ENCODE data around the gene RPLP2.

RPLP2 gene

DNA sequence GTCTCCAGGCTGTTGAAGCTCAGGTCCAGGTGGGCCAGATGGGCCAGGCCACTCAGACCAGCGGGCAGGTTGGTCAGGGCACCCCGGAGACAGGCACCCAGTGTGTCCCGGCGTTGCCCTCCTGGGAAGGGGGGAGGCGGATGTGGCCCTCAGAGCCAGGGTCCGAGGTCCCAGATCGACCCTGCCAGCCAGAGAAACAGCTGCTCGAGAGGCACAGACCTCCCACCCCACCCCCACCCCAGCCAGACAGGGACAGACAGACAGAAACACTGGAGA lies 6.4 kb upstream of the RPLP2 start:
- no peak overlapping the region for H3K27ac ChIP-seq
- TF ChIP-seq ZFX (IDR thresholded peaks at IDR 0.05), result no peak

DNA sequence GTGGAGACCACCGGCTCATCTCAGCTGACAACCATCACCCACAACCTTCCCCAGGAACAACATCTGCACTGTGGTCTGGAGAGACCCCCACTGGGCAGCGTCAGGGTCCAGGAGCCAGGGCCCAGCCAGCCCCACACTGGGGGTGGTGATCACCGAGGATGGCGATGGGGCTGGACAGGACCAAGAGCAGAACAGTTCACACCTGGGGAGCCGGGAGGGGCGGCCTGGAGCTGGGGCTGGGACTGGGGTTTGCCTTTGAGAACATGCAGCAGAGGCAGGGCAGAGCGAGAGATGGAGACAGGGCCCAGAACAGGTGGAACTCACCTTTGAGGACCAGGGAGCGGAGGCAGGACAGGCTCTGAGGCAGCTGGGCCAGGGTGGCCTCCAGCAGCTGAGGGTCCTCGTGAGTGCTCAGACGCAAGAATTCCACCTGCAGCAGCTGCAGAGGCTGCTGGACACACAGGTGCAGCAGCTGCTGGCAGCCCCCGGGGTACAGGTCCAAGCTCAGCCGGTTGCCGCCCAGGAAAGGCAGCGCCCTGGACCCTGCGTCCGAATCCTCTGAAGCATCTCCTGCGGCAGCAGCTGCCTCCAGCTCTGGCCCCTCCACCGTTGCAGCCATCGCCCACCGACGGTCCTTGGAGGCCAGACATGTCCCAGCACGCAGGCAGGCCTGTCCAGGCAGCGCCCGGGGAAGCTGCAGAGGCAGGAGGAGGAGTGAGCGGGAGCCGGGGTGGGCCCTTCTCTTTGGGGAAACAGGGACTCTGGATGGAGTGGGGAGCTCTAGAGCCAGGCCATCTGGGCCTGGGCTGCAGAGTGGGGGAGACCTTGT lies 5.8 kb upstream of the RPLP2 start:
- H3K27ac ChIP-seq, result peak overlapping the region; percentile 84

DNA sequence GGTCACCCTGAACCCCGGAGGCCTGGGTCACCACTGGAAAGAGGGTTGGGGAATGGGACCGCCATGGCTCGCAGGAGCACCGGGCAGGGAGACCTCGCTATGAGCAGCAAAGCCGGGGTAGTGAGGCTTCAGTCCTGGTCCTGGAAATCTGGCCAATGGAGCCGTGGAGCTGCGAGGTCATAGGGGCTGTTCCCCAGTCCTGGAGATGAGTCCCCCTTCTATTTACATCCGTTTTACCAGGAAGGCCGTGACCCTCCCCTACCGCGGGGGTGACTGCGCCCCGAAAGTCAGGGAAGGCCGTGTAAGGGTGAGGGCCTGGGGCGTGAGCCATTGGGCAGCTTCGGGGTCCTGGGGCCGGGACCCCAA lies 5.2 kb upstream of the RPLP2 start:
- peak overlapping the region; percentile 84 for H3K27ac ChIP-seq
- TF ChIP-seq, protein P1, sequence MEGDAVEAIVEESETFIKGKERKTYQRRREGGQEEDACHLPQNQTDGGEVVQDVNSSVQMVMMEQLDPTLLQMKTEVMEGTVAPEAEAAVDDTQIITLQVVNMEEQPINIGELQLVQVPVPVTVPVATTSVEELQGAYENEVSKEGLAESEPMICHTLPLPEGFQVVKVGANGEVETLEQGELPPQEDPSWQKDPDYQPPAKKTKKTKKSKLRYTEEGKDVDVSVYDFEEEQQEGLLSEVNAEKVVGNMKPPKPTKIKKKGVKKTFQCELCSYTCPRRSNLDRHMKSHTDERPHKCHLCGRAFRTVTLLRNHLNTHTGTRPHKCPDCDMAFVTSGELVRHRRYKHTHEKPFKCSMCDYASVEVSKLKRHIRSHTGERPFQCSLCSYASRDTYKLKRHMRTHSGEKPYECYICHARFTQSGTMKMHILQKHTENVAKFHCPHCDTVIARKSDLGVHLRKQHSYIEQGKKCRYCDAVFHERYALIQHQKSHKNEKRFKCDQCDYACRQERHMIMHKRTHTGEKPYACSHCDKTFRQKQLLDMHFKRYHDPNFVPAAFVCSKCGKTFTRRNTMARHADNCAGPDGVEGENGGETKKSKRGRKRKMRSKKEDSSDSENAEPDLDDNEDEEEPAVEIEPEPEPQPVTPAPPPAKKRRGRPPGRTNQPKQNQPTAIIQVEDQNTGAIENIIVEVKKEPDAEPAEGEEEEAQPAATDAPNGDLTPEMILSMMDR (conservative IDR thresholded peaks at IDR 0.05), result no peak
- no peak for TF ChIP-seq ZFX (IDR thresholded peaks at IDR 0.05)

More for the DNA sequence above, 5.8 kb upstream of the RPLP2 start:
- TF ChIP-seq ZFX (IDR thresholded peaks at IDR 0.05), result no peak
- TF ChIP-seq, protein P1 (conservative IDR thresholded peaks at IDR 0.05), result no peak

DNA sequence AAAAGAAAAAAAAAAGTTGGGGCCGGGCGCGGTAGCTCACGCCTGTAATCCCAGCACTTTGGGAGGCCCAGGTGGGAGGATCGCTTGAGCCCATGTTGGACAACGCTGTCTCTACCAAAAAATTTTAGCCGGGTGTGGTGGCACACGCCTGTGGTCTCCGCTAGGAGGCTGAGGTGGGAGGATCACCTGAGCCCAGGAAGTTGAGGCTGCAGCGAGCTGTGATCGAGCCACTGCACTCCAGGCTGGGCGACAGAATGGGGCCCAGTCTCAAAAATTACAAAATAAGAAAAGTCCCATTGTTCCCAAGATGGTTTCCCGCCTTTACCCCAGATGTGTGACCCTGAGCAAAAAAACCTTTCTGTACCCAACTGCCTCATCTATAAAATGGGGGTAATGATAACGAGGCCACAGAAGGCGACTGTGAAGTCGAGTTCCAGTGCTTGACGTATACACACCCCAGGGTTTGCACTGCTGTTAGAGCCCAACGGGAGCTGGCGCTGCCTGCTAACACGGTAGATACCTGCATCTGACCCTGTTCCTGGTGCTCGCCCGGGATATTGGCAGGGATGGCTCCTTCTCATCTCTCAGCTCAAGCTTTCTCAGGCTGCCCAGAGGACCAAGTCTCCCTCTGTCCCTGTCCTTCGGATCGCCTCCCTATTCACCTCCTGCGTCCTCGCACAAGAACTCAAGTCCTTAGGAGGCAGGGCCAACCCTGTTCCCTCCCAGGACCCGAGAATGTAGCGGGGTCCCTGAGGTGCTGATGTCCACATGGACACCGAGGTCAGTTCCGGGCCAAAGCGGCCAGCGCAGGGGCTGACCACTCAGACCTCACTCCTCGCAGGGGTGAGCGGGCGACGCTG lies 1.1 kb upstream of the RPLP2 start:
- no peak for TF ChIP-seq ZFX (IDR thresholded peaks at IDR 0.05)
- TF ChIP-seq, protein P1 (conservative IDR thresholded peaks at IDR 0.05), result no peak; the same call in 1 of the 2 replicates
- peak overlapping the region; percentile 96 for H3K27ac ChIP-seq

DNA sequence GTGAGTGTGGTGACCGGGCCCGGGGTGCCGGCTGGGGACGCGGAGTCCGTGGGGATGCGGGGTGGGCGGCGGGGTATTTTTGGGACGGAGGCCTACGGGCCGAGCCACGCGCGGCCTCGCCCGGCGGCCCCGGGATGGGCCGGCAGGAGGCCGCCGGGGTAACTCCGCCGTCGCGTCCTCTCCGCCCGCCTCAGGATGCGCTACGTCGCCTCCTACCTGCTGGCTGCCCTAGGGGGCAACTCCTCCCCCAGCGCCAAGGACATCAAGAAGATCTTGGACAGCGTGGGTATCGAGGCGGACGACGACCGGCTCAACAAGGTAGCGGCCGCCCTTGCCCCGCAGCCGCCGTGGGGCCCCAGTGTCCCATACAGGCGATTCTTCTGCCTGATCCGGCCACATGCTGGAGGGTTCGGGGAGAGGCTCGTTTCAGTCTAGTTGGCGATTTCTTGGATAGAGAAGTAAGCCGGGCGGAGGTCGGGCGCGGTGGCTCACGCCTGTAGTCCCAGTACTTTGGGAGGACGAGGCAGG lies 337 bp downstream of the RPLP2 start:
- peak overlapping the region; percentile 96 for H3K27ac ChIP-seq
- TF ChIP-seq ZFX (IDR thresholded peaks at IDR 0.05), result peak; percentile 49; the same call in 1 of the 2 replicates
- TF ChIP-seq, protein P1 (conservative IDR thresholded peaks at IDR 0.05), result no peak

DNA sequence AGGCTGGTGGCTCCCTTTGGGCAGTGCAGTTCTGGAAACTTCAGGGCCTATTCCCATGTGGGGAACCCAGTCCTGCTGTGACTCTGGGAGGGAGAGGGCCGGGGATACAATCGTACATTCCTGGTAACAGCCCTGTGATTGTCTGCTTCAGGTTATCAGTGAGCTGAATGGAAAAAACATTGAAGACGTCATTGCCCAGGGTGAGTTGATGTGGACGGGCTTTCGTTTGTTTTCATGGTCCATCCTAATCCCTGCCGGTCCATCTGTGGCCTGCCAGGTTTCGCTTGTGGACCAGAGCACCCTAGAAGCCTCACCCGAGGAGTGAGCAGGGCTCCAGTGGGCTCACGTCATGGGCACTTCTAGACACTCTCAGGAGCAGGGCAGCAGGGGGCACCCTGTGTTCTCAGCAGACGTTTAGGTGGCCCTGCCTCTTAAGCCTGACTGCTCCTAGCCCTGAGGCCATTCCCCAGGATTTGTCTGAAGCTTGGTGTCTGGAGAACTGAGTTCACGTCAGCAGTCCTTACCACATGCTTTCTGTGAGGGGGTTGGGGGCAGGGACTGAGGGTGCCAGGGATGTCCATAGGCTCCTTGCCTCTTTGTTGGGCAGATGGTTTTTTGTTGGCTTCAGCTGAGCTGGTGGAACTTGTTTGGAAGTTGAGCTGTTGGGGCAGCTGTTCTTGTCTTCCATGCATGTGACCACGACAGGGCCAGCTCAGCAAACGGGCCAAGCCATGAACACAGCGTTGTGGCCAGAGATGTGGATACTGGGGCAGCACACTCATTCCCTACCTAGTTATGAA lies 1.9 kb downstream of the RPLP2 start:
- H3K27ac ChIP-seq, result peak overlapping the region; percentile 96
- TF ChIP-seq, protein P1 (conservative IDR thresholded peaks at IDR 0.05), result no peak
- TF ChIP-seq ZFX (IDR thresholded peaks at IDR 0.05), result no peak

DNA sequence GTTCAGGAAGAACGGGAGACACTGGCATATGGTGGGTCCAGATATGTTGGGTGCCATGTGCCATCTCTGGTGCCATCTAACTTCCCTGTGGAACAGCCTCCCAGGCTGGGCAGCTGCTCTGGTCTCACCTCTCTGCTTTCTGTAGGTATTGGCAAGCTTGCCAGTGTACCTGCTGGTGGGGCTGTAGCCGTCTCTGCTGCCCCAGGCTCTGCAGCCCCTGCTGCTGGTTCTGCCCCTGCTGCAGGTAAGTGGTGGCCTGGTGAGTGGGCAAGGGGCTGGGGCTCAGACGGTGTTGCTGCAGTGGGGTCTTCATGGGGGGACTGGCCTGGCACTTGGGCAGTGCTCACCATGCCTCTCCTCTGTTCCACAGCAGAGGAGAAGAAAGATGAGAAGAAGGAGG lies 2.6 kb downstream of the RPLP2 start:
- peak overlapping the region; percentile 96 for H3K27ac ChIP-seq
- TF ChIP-seq ZFX (IDR thresholded peaks at IDR 0.05), result no peak
- TF ChIP-seq, protein P1 (conservative IDR thresholded peaks at IDR 0.05), result no peak

Data from C4-2B (cell line).